ENCODE measurements around the gene CYBC1. TPM values are rescaled to one million over a fixed set of nuclear protein-coding genes. Genes with fewer than 3 reads are reported as not detected.

CYBC1 gene
- total RNA-seq, 1 donor from 2014 or later, result 26.6 TPM

- intact Hi-C loops (cut with DNase I), result no loop called here
- DNase-seq (no peak), ATAC-seq (ENCODE audit: poor library complexity) (no peak)
Measured at GRCh38 chr17:82403662-82404660, 46.6 kb downstream of the CYBC1 start.

GRCh38 chr17:82402865-82403264 is 47.7 kb downstream of the CYBC1 start:
- DNase-seq (no peak), ATAC-seq (ENCODE audit: poor library complexity) (no peak)
- intact Hi-C loops (cut with DNase I), result no loop called here

GRCh38 chr17:82400830-82401229 is 49.7 kb downstream of the CYBC1 start:
- DNase-seq, result peak; percentile 80
- peak; percentile 48 for ATAC-seq (ENCODE audit: poor library complexity)
- intact Hi-C loops (cut with DNase I), result no loop called here

GRCh38 chr17:82400206-82400605 is 50.3 kb downstream of the CYBC1 start:
- ATAC-seq (ENCODE audit: poor library complexity) (no peak), DNase-seq (no peak)
- intact Hi-C loops (cut with DNase I), result no loop called here

- DNase-seq (no peak), ATAC-seq (ENCODE audit: poor library complexity) (no peak)
- intact Hi-C loops (cut with DNase I), result no loop called here
Measured at GRCh38 chr17:82399601-82400101, 50.9 kb downstream of the CYBC1 start.

- intact Hi-C loops (cut with DNase I), result no loop called here
- ATAC-seq (ENCODE audit: poor library complexity) (peak; percentile 19), DNase-seq (peak; percentile 66)
Measured at GRCh38 chr17:82399041-82399441, 51.5 kb downstream of the CYBC1 start.

GRCh38 chr17:82397449-82398335 is 52.9 kb downstream of the CYBC1 start:
- intact Hi-C loops (cut with DNase I), result no loop called here
- DNase-seq, result no peak
- ATAC-seq (ENCODE audit: poor library complexity), result no peak

GRCh38 chr17:82396601-82397435 is 53.7 kb downstream of the CYBC1 start:
- ATAC-seq (ENCODE audit: poor library complexity) (peak; percentile 76), DNase-seq (no peak)
- intact Hi-C loops (cut with DNase I), result no loop called here

GRCh38 chr17:82394278-82394677 is 56.3 kb downstream of the CYBC1 start:
- no peak for DNase-seq
- intact Hi-C loops (cut with DNase I), result no loop called here

GRCh38 chr17:82392941-82393340 is 57.6 kb downstream of the CYBC1 start:
- ATAC-seq (ENCODE audit: poor library complexity), result no peak
- intact Hi-C loops (cut with DNase I), result no loop called here
- no peak for DNase-seq

More at GRCh38 chr17:82394278-82394677, 56.3 kb downstream of the CYBC1 start:
- no peak for ATAC-seq (ENCODE audit: poor library complexity)

Other genes starting within 250 kb of the CYBC1 start
- 8.6 TPM for gene CCDC57, start 237.9 kb downstream of the CYBC1 start, total RNA-seq
- 10.0 TPM for gene SLC16A3, start 221.7 kb downstream of the CYBC1 start, total RNA-seq
- 54.4 TPM for gene CSNK1D, start 177.1 kb downstream of the CYBC1 start, total RNA-seq
- gene CD7, start 133.1 kb downstream of the CYBC1 start, total RNA-seq, result 0.75 TPM
- gene SECTM1, start 117.0 kb downstream of the CYBC1 start, total RNA-seq, result 4.3 TPM
- not detected for gene TEX19, start 91.5 kb downstream of the CYBC1 start, total RNA-seq
- gene UTS2R, start 79.0 kb downstream of the CYBC1 start, total RNA-seq, result 0.81 TPM
- gene HEXD, start 32.4 kb downstream of the CYBC1 start, total RNA-seq, result 14.8 TPM
- gene OGFOD3, start 32.2 kb downstream of the CYBC1 start, total RNA-seq, result 29.9 TPM
- 73.4 TPM for gene NARF, start 8.0 kb upstream of the CYBC1 start, total RNA-seq
- 34.3 TPM for gene FOXK2, start 69.0 kb upstream of the CYBC1 start, total RNA-seq
- gene WDR45B, start 197.7 kb upstream of the CYBC1 start, total RNA-seq, result 34.3 TPM
- gene RAB40B, start 247.9 kb upstream of the CYBC1 start, total RNA-seq, result 20.7 TPM